ENCODE results near the gene EWSR1.

Gene EWSR1

DNA sequence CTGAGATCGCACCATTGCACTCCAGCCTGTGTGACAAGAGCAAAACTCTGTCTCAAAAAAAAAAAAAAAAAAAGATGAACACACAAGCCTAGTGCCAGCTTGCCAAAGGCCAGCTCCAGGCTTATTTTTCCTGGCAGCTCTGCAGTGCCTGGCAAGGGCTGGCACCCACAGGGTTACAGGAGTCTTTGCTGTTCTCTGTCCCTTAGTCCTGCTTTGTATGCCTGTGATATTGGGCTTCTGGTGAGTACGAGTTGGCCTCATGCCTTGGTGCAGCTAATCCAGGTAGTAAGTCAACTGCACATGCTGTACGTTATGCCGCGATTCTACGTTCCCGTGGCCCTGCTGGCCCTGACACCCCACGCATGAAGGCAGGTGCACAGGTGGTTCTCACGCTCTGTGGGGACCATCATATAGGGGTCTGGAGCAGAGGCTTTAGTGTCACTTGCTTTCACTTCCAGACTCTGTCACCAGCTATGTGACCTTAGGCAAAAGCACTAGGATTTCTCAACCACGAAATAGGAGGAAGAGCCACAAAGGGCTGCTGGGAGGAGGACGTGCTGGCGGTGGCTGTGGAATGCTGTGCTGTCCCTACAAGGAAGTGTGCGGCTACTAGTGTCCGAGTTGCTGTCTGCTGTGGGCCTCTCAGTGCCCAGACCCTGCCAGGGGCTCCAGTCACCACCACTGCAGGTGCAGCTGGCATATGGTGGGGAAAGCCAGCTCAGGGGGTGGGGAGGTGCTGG lies 68.9 kb downstream of the EWSR1 start:
- no peaks in the 10 kb centered on the region for H3K36me3 ChIP-seq (ENCODE audit: insufficient read depth)
- no peak for TF ChIP-seq CTCF (conservative IDR thresholded peaks at IDR 0.05; ENCODE audit: low read depth, low read length)
- H3K9ac ChIP-seq = no peak overlapping the region
- H3K27ac ChIP-seq = no peak overlapping the region
- no peak overlapping the region for H3K4me3 ChIP-seq (IDR thresholded peaks at IDR 0.05; ENCODE audit: insufficient read depth, low read depth, low read length)
- H3K4me1 ChIP-seq (ENCODE audit: low read depth, poor library complexity, severe bottlenecking) = no peaks in the 10 kb centered on the region
- H3K4me2 ChIP-seq = no peak overlapping the region
- no peaks in the 10 kb centered on the region for H4K20me1 ChIP-seq (ENCODE audit: insufficient read depth)
- H2AFZ ChIP-seq (ENCODE audit: low read depth) = no peak overlapping the region
- H3K27me3 ChIP-seq (ENCODE audit: insufficient read depth, low read depth) = no peaks in the 10 kb centered on the region
- no peaks in the 10 kb centered on the region for H3K79me2 ChIP-seq (ENCODE audit: insufficient read depth, low read depth)

DNA sequence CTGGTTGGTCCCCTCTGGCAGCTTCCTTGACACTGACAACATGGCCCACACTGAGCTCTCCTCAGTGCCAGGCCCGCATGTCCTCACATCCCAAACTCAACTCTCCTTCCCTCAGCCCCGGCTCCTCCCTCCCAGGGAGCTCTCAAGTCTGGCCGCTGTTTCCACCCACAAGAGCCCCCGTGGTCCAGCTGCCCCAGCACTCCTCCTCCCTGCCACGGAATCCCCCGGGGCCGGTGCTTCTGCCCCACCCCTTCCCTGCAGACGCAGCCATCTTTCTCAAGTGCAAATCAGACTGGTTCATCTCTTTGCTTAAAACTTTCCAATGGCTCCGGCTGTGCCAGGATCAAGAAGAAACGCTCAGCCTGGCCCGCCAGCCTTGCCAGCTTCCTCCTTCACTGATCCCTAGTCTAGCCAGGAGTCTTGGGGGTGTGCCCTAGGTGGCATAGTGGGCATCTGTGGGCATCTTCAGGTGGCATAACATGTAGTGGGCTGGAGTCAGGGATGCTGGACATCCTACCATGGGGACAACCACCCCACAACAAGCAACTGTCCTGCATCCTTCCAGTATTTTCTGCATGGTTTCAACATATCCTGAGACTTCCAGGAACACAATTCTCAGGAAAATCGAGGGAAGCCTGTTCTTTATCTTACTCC lies 69.7 kb downstream of the EWSR1 start:
- H3K36me3 ChIP-seq (ENCODE audit: insufficient read depth) = no peaks in the 10 kb centered on the region
- no peak overlapping the region for H3K9ac ChIP-seq
- H2AFZ ChIP-seq (ENCODE audit: low read depth) = no peak overlapping the region
- H3K27me3 ChIP-seq (ENCODE audit: insufficient read depth, low read depth) = no peaks in the 10 kb centered on the region
- H3K4me2 ChIP-seq = no peak overlapping the region
- H3K4me3 ChIP-seq (IDR thresholded peaks at IDR 0.05; ENCODE audit: insufficient read depth, low read depth, low read length) = no peak overlapping the region
- no peaks in the 10 kb centered on the region for H4K20me1 ChIP-seq (ENCODE audit: insufficient read depth)
- H3K27ac ChIP-seq = no peak overlapping the region
- TF ChIP-seq CTCF (conservative IDR thresholded peaks at IDR 0.05; ENCODE audit: low read depth, low read length) = no peak
- no peaks in the 10 kb centered on the region for H3K79me2 ChIP-seq (ENCODE audit: insufficient read depth, low read depth)
- H3K4me1 ChIP-seq (ENCODE audit: low read depth, poor library complexity, severe bottlenecking) = no peaks in the 10 kb centered on the region

DNA sequence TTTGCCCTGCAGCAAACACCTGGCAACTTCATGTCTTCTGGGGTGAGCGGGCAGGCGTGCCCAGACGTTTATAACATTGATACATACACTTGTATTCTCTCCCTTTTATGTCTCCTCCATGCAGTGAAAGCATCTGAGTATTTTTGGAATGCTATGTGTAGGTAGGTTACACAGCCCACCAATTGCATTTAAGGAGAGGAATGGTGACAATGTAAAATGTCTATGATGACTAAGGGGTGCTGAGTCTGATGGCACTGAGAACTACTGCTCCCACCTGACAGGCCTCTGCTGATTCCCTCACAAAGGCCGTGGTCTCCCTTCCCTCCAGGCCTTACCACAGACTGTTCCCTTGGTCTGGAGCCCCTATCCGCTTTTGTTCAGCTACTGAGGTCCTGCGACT lies 70.3 kb downstream of the EWSR1 start:
- H3K79me2 ChIP-seq (ENCODE audit: insufficient read depth, low read depth) = no peaks in the 10 kb centered on the region
- H3K4me3 ChIP-seq (IDR thresholded peaks at IDR 0.05; ENCODE audit: insufficient read depth, low read depth, low read length) = no peak overlapping the region
- H2AFZ ChIP-seq (ENCODE audit: low read depth) = no peak overlapping the region
- no peaks in the 10 kb centered on the region for H4K20me1 ChIP-seq (ENCODE audit: insufficient read depth)
- H3K4me1 ChIP-seq (ENCODE audit: low read depth, poor library complexity, severe bottlenecking) = no peaks in the 10 kb centered on the region
- no peak overlapping the region for H3K27ac ChIP-seq
- H3K9ac ChIP-seq = no peak overlapping the region
- no peak overlapping the region for H3K4me2 ChIP-seq
- no peaks in the 10 kb centered on the region for H3K36me3 ChIP-seq (ENCODE audit: insufficient read depth)
- H3K27me3 ChIP-seq (ENCODE audit: insufficient read depth, low read depth) = no peaks in the 10 kb centered on the region
- TF ChIP-seq CTCF (conservative IDR thresholded peaks at IDR 0.05; ENCODE audit: low read depth, low read length) = no peak

GRCh38 chr22:29339381-29340235 lies 71.5 kb downstream of the EWSR1 start:
- H3K4me3 ChIP-seq (IDR thresholded peaks at IDR 0.05; ENCODE audit: insufficient read depth, low read depth, low read length) = no peak overlapping the region
- H3K27ac ChIP-seq = no peak overlapping the region
- H3K4me1 ChIP-seq (ENCODE audit: low read depth, poor library complexity, severe bottlenecking) = no peaks in the 10 kb centered on the region
- H4K20me1 ChIP-seq (ENCODE audit: insufficient read depth) = no peaks in the 10 kb centered on the region
- H2AFZ ChIP-seq (ENCODE audit: low read depth) = no peak overlapping the region
- no peaks in the 10 kb centered on the region for H3K27me3 ChIP-seq (ENCODE audit: insufficient read depth, low read depth)
- no peak overlapping the region for H3K9ac ChIP-seq
- no peak overlapping the region for H3K4me2 ChIP-seq
- peaks cover 2% of the 10 kb centered on the region; the same call in 1 of the 2 replicates for H3K36me3 ChIP-seq (ENCODE audit: insufficient read depth)
- no peak for TF ChIP-seq CTCF (conservative IDR thresholded peaks at IDR 0.05; ENCODE audit: low read depth, low read length)
- no peaks in the 10 kb centered on the region for H3K79me2 ChIP-seq (ENCODE audit: insufficient read depth, low read depth)

All from KMS-11 (cell line).